Gastroesophageal sphincter (tissue), 4 donors: ENCODE results near the gene NECTIN1. TPM values are rescaled to one million over a fixed set of nuclear protein-coding genes. Genes with fewer than 3 reads are reported as not detected.

Experiments
- ATAC-seq: fragments of 150-250 bp; one replicate; pipeline ENCODE4 v1.9.1; 2016; ENCODE audit warnings: mild to moderate bottlenecking, moderate library complexity
- H3K27ac ChIP-seq, 4 donors: fragments of 200-600 bp; sonication (generic) in 3 of 4; 1 replicate in 3 of 4; 2 replicates in 1 of 4; pipeline ENCODE4 v1.5.1; 2016 to 2019
- H3K27me3 ChIP-seq: fragments of 200-600 bp; sonication (generic); one replicate; pipeline ENCODE4 v1.5.1; 2019
- H3K36me3 ChIP-seq, 2 donors: fragments of 200-600 bp; sonication (generic); one replicate each; pipeline ENCODE4 v1.5.1; 2019; ENCODE audit warnings: control low read depth in 1 of 2
- H3K4me1 ChIP-seq, 3 donors: fragments of 200-600 bp; sonication (generic); 1 replicate in 2 of 3; 2 replicates in 1 of 3; pipeline ENCODE4 v1.5.1; 2016 to 2019; ENCODE audit warnings: control low read depth in 2 of 3
- H3K4me3 ChIP-seq, 2 donors: fragments of 200-600 bp; sonication (generic); one replicate each; pipeline ENCODE4 v1.5.1; 2019; ENCODE audit warnings: mild to moderate bottlenecking in 1 of 2, moderate library complexity in 1 of 2
- H3K9me3 ChIP-seq, 3 donors: fragments of 200-600 bp; sonication (generic); one replicate each; pipeline ENCODE4 v1.5.1; 2017 to 2019; ENCODE audit warnings: control low read depth in 2 of 3
- EP300 ChIP-seq: sonication (generic); formaldehyde crosslinking; IDR thresholded peaks from one replicate; pipeline ENCODE4 v1.6.1; 2017; ENCODE audit warnings: antibody characterized with exemption, mild to moderate bottlenecking
- POLR2A ChIP-seq, 2 donors: fragments of 450-650 bp; IDR thresholded peaks; one replicate each; pipeline ENCODE4 v1.6.1; 2017; ENCODE audit warnings: antibody characterized with exemption in 2 of 2, mild to moderate bottlenecking in 2 of 2, moderate library complexity in 1 of 2
- POLR2AphosphoS5 ChIP-seq: sonication (generic); formaldehyde crosslinking; IDR thresholded peaks from one replicate; pipeline ENCODE4 v1.6.1; 2017; ENCODE audit warnings: antibody characterized with exemption
- WGBS, 2 donors: methylation state at CpG; one replicate each; pipeline ENCODE4 v1.1.5; 2018; ENCODE audit warnings: low coverage in 1 of 2; 5-methylcytosine and 5-hydroxymethylcytosine counted together
- total RNA-seq, 4 donors: library from RNA; depleted of rRNA; stranded (reverse); fragments of >200 nt; gene quantifications; one replicate each; pipeline ENCODE4 v1.1.0, GENCODE V29; 2016
- TF ChIP-seq, protein P1 (sequence below), 4 experiments: fragments of 200-600 bp in 2 of 4; fragments of 450-650 bp in 2 of 4; sonication (generic) in 1 of 4; IDR thresholded peaks; one replicate each; pipeline ENCODE4 v1.5.1; 2017 to 2019; ENCODE audit warnings: antibody characterized with exemption in 4 of 4, mild to moderate bottlenecking in 2 of 4, moderate library complexity in 2 of 4

Gene NECTIN1
- total RNA-seq, 4 donors from 2014 or later, result 2.6 to 7.1 (median 4.3) TPM

- no peak for ATAC-seq
- Histone ChIP-seq H3K4me1 (peaks cover 0 to 17% (median 3%) of the 10 kb centered on the region in 3 donors), H3K27me3 (no peaks in the 10 kb centered on the region), H3K4me3 (no peak overlapping the region), H3K27ac (no peak overlapping the region), H3K36me3 (no peaks in the 10 kb centered on the region), H3K9me3 (no peaks in the 10 kb centered on the region)
- WGBS, 2 donors, result 90% methylated on average over 4 of the region's 7 CpGs; no CpG with 5 or more reads in 1 of the 2 donors
- TF ChIP-seq POLR2AphosphoS5, result no peak
- no peak for TF ChIP-seq EP300
- TF ChIP-seq POLR2A (IDR thresholded peaks at IDR 0.05), result no peak
- TF ChIP-seq, protein P1, sequence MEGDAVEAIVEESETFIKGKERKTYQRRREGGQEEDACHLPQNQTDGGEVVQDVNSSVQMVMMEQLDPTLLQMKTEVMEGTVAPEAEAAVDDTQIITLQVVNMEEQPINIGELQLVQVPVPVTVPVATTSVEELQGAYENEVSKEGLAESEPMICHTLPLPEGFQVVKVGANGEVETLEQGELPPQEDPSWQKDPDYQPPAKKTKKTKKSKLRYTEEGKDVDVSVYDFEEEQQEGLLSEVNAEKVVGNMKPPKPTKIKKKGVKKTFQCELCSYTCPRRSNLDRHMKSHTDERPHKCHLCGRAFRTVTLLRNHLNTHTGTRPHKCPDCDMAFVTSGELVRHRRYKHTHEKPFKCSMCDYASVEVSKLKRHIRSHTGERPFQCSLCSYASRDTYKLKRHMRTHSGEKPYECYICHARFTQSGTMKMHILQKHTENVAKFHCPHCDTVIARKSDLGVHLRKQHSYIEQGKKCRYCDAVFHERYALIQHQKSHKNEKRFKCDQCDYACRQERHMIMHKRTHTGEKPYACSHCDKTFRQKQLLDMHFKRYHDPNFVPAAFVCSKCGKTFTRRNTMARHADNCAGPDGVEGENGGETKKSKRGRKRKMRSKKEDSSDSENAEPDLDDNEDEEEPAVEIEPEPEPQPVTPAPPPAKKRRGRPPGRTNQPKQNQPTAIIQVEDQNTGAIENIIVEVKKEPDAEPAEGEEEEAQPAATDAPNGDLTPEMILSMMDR (IDR thresholded peaks at IDR 0.05), result no peak
Measured at GRCh38 chr11:119700030-119700429, 29.0 kb downstream of the NECTIN1 start.

GRCh38 chr11:119699227-119699626, 29.8 kb downstream of the NECTIN1 start:
- Histone ChIP-seq H3K4me1 (peaks cover 0 to 17% (median 3%) of the 10 kb centered on the region in 3 donors), H3K4me3 (no peak overlapping the region), H3K9me3 (no peaks in the 10 kb centered on the region), H3K36me3 (no peaks in the 10 kb centered on the region), H3K27ac (no peak overlapping the region), H3K27me3 (no peaks in the 10 kb centered on the region)
- WGBS, 2 donors, result 80% methylated on average over 1 of the region's 13 CpGs; no CpG with 5 or more reads in 1 of the 2 donors
- ATAC-seq, result peak; percentile 73
- TF ChIP-seq, protein P1 (IDR thresholded peaks at IDR 0.05), result no peak
- TF ChIP-seq POLR2A (IDR thresholded peaks at IDR 0.05) (no peak), POLR2AphosphoS5 (no peak), EP300 (no peak)

GRCh38 chr11:119697882-119698281, 31.1 kb downstream of the NECTIN1 start:
- no peak for TF ChIP-seq POLR2A (IDR thresholded peaks at IDR 0.05)
- TF ChIP-seq, protein P1 (IDR thresholded peaks at IDR 0.05), result no peak
- no peak for TF ChIP-seq POLR2AphosphoS5
- no peak for TF ChIP-seq EP300
- WGBS, 2 donors, result no CpG with 5 or more reads among the region's 2 CpGs
- H3K27ac ChIP-seq, result no peak overlapping the region

DNA sequence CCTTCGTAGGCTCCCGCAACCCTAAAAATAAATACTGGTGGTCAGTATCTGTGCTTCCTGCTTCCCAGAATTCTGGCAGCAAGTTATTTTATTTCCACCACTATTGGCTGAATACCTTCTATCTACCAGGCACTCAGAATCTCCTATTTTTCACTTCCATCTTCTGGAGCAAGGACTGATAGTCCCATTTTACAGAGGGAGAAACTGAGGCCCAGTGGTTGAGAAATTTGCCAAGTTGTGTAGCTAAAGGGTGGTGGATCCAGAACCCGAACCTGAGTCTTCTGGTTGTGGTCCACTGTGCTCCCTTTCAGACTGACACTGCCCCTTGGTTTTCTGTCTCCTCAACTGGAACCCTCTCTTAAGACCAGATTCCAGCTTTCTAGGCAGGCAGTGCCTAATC, 31.6 kb downstream of the NECTIN1 start:
- H3K4me3 ChIP-seq, result no peak overlapping the region
- ATAC-seq, result no peak
- no peaks in the 10 kb centered on the region for H3K27me3 ChIP-seq
- peaks cover 0 to 17% (median 3%) of the 10 kb centered on the region in 3 donors for H3K4me1 ChIP-seq
- TF ChIP-seq, protein P1 (IDR thresholded peaks at IDR 0.05), result no peak
- TF ChIP-seq EP300 (no peak), POLR2AphosphoS5 (no peak), POLR2A (IDR thresholded peaks at IDR 0.05) (no peak)
- no peak overlapping the region for H3K27ac ChIP-seq
- no peaks in the 10 kb centered on the region for H3K9me3 ChIP-seq
- no peaks in the 10 kb centered on the region for H3K36me3 ChIP-seq
- 85 to 100% methylated on average over 2 of the region's 3 CpGs for WGBS, 2 donors

More at GRCh38 chr11:119697882-119698281, 31.1 kb downstream of the NECTIN1 start:
- no peaks in the 10 kb centered on the region for H3K36me3 ChIP-seq
- H3K4me1 ChIP-seq, result peaks cover 0 to 17% (median 3%) of the 10 kb centered on the region in 3 donors
- no peaks in the 10 kb centered on the region for H3K9me3 ChIP-seq
- H3K27me3 ChIP-seq, result no peaks in the 10 kb centered on the region
- no peak for ATAC-seq
- H3K4me3 ChIP-seq, result no peak overlapping the region
